GM18526 (cell line): ENCODE results near the gene DCST2.
A peak's percentile ranks its signal among the peaks of the same experiment; 100 is the strongest.

Experiments
- POLR2A ChIP-seq: IDR thresholded peaks from 3 replicates; pipeline ENCODE4 v1.6.1; 2011; ENCODE audit not compliant: insufficient read length; ENCODE audit errors: extremely low read depth

Gene DCST2

GRCh38 chr1:155057788-155058211, 24.2 kb upstream of the DCST2 start:
- TF ChIP-seq POLR2A = no peak

GRCh38 chr1:155057104-155057503, 23.5 kb upstream of the DCST2 start:
- TF ChIP-seq POLR2A = no peak

- no peak for TF ChIP-seq POLR2A
Observed at GRCh38 chr1:155053531-155054105, 20.0 kb upstream of the DCST2 start.

- TF ChIP-seq POLR2A = no peak
Observed at GRCh38 chr1:155052439-155053395, 19.1 kb upstream of the DCST2 start.

GRCh38 chr1:155051777-155052398, 18.3 kb upstream of the DCST2 start:
- TF ChIP-seq POLR2A = no peak

- no peak for TF ChIP-seq POLR2A
Observed at GRCh38 chr1:155051342-155051776, 17.8 kb upstream of the DCST2 start.

- TF ChIP-seq POLR2A = peak; percentile 40
Observed at GRCh38 chr1:155050560-155051341, 17.2 kb upstream of the DCST2 start, which contains the start of gene ADAM15. ADAM15 (plus strand) TSS chr1:155051316; CDS start chr1:155051387, 71 bp downstream.

- no peak for TF ChIP-seq POLR2A
Observed at GRCh38 chr1:155049651-155050559, 16.3 kb upstream of the DCST2 start.

- TF ChIP-seq POLR2A = no peak
Observed at GRCh38 chr1:155048449-155049334, 15.1 kb upstream of the DCST2 start.

- no peak for TF ChIP-seq POLR2A
Observed at GRCh38 chr1:155044812-155045657, 11.5 kb upstream of the DCST2 start.

GRCh38 chr1:155044365-155044764, 10.8 kb upstream of the DCST2 start:
- TF ChIP-seq POLR2A = no peak

GRCh38 chr1:155043793-155044192, 10.2 kb upstream of the DCST2 start:
- TF ChIP-seq POLR2A = no peak
